ENCODE results near the gene INAVA. TPM values are rescaled to one million over a fixed set of nuclear protein-coding genes. Genes with fewer than 3 reads are reported as not detected.

Gene INAVA
- total RNA-seq, 1 donor from 2014 or later = not detected

GRCh38 chr1:200896531-200897196, 2.0 kb downstream of the INAVA start:
- DNase-seq = no peak
- Mint-ChIP-seq H3K4me3 (no peak overlapping the region), H3K27ac (no peak overlapping the region), H3K4me1 (peaks cover 3% of the 10 kb centered on the region), H3K27me3 (peaks cover 60% of the 10 kb centered on the region), H3K36me3 (ENCODE audit: low read depth) (no peaks in the 10 kb centered on the region), H3K9me3 (no peaks in the 10 kb centered on the region)
- intact Hi-C loops (cut with micrococcal nuclease) = no loop called here

- no peaks in the 10 kb centered on the region for H3K36me3 Mint-ChIP-seq (ENCODE audit: low read depth)
Observed at GRCh38 chr1:200897259-200897658, 2.6 kb downstream of the INAVA start.

GRCh38 chr1:200899015-200899386, 4.3 kb downstream of the INAVA start:
- H3K9me3 Mint-ChIP-seq = no peaks in the 10 kb centered on the region
- no peak overlapping the region for H3K4me3 Mint-ChIP-seq
- H3K27ac Mint-ChIP-seq = no peak overlapping the region
- peaks cover 48% of the 10 kb centered on the region for H3K27me3 Mint-ChIP-seq
- no peak for DNase-seq
- H3K36me3 Mint-ChIP-seq (ENCODE audit: low read depth) = no peaks in the 10 kb centered on the region
- intact Hi-C loops (cut with micrococcal nuclease) = no loop called here
- H3K4me1 Mint-ChIP-seq = no peaks in the 10 kb centered on the region

More at GRCh38 chr1:200897259-200897658, 2.6 kb downstream of the INAVA start:
- no peaks in the 10 kb centered on the region for H3K4me1 Mint-ChIP-seq
- intact Hi-C loops (cut with micrococcal nuclease) = no loop called here
- DNase-seq = no peak
- H3K27me3 Mint-ChIP-seq = peaks cover 60% of the 10 kb centered on the region
- no peak overlapping the region for H3K4me3 Mint-ChIP-seq
- H3K9me3 Mint-ChIP-seq = no peaks in the 10 kb centered on the region
- no peak overlapping the region for H3K27ac Mint-ChIP-seq

GRCh38 chr1:200899451-200899915, 4.8 kb downstream of the INAVA start:
- Mint-ChIP-seq H3K36me3 (ENCODE audit: low read depth) (no peaks in the 10 kb centered on the region), H3K9me3 (no peaks in the 10 kb centered on the region), H3K27me3 (peaks cover 45% of the 10 kb centered on the region), H3K4me3 (no peak overlapping the region), H3K4me1 (no peaks in the 10 kb centered on the region), H3K27ac (no peak overlapping the region)
- DNase-seq = no peak
- intact Hi-C loops (cut with micrococcal nuclease) = no loop called here

GRCh38 chr1:200899954-200900867, 5.5 kb downstream of the INAVA start:
- intact Hi-C loops (cut with micrococcal nuclease) = no loop called here
- no peaks in the 10 kb centered on the region for H3K36me3 Mint-ChIP-seq (ENCODE audit: low read depth)
- H3K4me1 Mint-ChIP-seq = peaks cover under 1% of the 10 kb centered on the region
- H3K9me3 Mint-ChIP-seq = no peaks in the 10 kb centered on the region
- DNase-seq = no peak
- H3K27me3 Mint-ChIP-seq = peaks cover 45% of the 10 kb centered on the region
- H3K4me3 Mint-ChIP-seq = no peak overlapping the region
- H3K27ac Mint-ChIP-seq = no peak overlapping the region

- Mint-ChIP-seq H3K4me3 (no peak overlapping the region), H3K4me1 (peaks cover 6% of the 10 kb centered on the region), H3K36me3 (ENCODE audit: low read depth) (no peaks in the 10 kb centered on the region), H3K9me3 (no peaks in the 10 kb centered on the region), H3K27ac (no peak overlapping the region), H3K27me3 (peaks cover 46% of the 10 kb centered on the region)
- intact Hi-C loops (cut with micrococcal nuclease) = no loop called here
- no peak for DNase-seq
Observed at GRCh38 chr1:200900877-200901276, 6.2 kb downstream of the INAVA start.

GRCh38 chr1:200901350-200901749, 6.7 kb downstream of the INAVA start:
- peaks cover 45% of the 10 kb centered on the region for H3K27me3 Mint-ChIP-seq

GRCh38 chr1:200901796-200902444, 7.2 kb downstream of the INAVA start:
- no peak for DNase-seq
- Mint-ChIP-seq H3K27me3 (peaks cover 44% of the 10 kb centered on the region), H3K27ac (no peak overlapping the region), H3K4me3 (no peak overlapping the region), H3K36me3 (ENCODE audit: low read depth) (no peaks in the 10 kb centered on the region), H3K9me3 (no peaks in the 10 kb centered on the region), H3K4me1 (peaks cover 6% of the 10 kb centered on the region)
- intact Hi-C loops (cut with micrococcal nuclease) = no loop called here

More at GRCh38 chr1:200901350-200901749, 6.7 kb downstream of the INAVA start:
- intact Hi-C loops (cut with micrococcal nuclease) = no loop called here
- H3K36me3 Mint-ChIP-seq (ENCODE audit: low read depth) = no peaks in the 10 kb centered on the region
- peaks cover 6% of the 10 kb centered on the region for H3K4me1 Mint-ChIP-seq
- no peak overlapping the region for H3K27ac Mint-ChIP-seq
- DNase-seq = no peak
- H3K4me3 Mint-ChIP-seq = no peak overlapping the region
- H3K9me3 Mint-ChIP-seq = no peaks in the 10 kb centered on the region

- no peak for DNase-seq
- intact Hi-C loops (cut with micrococcal nuclease) = no loop called here
- H3K27me3 Mint-ChIP-seq = peaks cover 45% of the 10 kb centered on the region
Observed at GRCh38 chr1:200903793-200904192, 9.1 kb downstream of the INAVA start.

GRCh38 chr1:200904772-200905171, 10.1 kb downstream of the INAVA start:
- Mint-ChIP-seq H3K27me3 (peaks cover 41% of the 10 kb centered on the region), H3K4me1 (peaks cover 6% of the 10 kb centered on the region)
- intact Hi-C loops (cut with micrococcal nuclease) = loop anchor here (1.0 to 5.0 kb wide), 2 partner anchors 15 to 37 kb away; no protein-coding TSS in a partner anchor

More at GRCh38 chr1:200903793-200904192, 9.1 kb downstream of the INAVA start:
- no peak overlapping the region for H3K4me3 Mint-ChIP-seq
- H3K36me3 Mint-ChIP-seq (ENCODE audit: low read depth) = no peaks in the 10 kb centered on the region
- H3K4me1 Mint-ChIP-seq = peaks cover 6% of the 10 kb centered on the region
- no peak overlapping the region for H3K27ac Mint-ChIP-seq
- no peaks in the 10 kb centered on the region for H3K9me3 Mint-ChIP-seq

GRCh38 chr1:200905411-200906052, 10.8 kb downstream of the INAVA start:
- no peaks in the 10 kb centered on the region for H3K36me3 Mint-ChIP-seq (ENCODE audit: low read depth)
- no peak overlapping the region for H3K27ac Mint-ChIP-seq
- DNase-seq = peak; percentile 77
- H3K9me3 Mint-ChIP-seq = no peaks in the 10 kb centered on the region
- intact Hi-C loops (cut with micrococcal nuclease) = loop anchor here (1.0 to 5.0 kb wide), 2 partner anchors 16 to 38 kb away; no protein-coding TSS in a partner anchor
- H3K27me3 Mint-ChIP-seq = peaks cover 39% of the 10 kb centered on the region
- H3K4me1 Mint-ChIP-seq = peaks cover 6% of the 10 kb centered on the region
- no peak overlapping the region for H3K4me3 Mint-ChIP-seq

More at GRCh38 chr1:200904772-200905171, 10.1 kb downstream of the INAVA start:
- Mint-ChIP-seq H3K4me3 (no peak overlapping the region), H3K36me3 (ENCODE audit: low read depth) (no peaks in the 10 kb centered on the region), H3K9me3 (no peaks in the 10 kb centered on the region), H3K27ac (no peak overlapping the region)
- no peak for DNase-seq

GRCh38 chr1:200906491-200906890, 11.8 kb downstream of the INAVA start:
- peaks cover 6% of the 10 kb centered on the region for H3K4me1 Mint-ChIP-seq
- no peak overlapping the region for H3K4me3 Mint-ChIP-seq
- intact Hi-C loops (cut with micrococcal nuclease) = loop anchor here (5.0 kb wide), 1 partner anchor 39 kb away; no protein-coding TSS in a partner anchor
- peaks cover 36% of the 10 kb centered on the region for H3K27me3 Mint-ChIP-seq
- no peaks in the 10 kb centered on the region for H3K36me3 Mint-ChIP-seq (ENCODE audit: low read depth)
- DNase-seq = no peak
- H3K27ac Mint-ChIP-seq = no peak overlapping the region
- no peaks in the 10 kb centered on the region for H3K9me3 Mint-ChIP-seq

- H3K4me3 Mint-ChIP-seq = no peak overlapping the region
- DNase-seq = no peak
- peaks cover 6% of the 10 kb centered on the region for H3K4me1 Mint-ChIP-seq
- intact Hi-C loops (cut with micrococcal nuclease) = loop anchor here (5.0 kb wide), 1 partner anchor 40 kb away; no protein-coding TSS in a partner anchor
- no peaks in the 10 kb centered on the region for H3K36me3 Mint-ChIP-seq (ENCODE audit: low read depth)
- H3K27me3 Mint-ChIP-seq = peaks cover 27% of the 10 kb centered on the region
- H3K9me3 Mint-ChIP-seq = no peaks in the 10 kb centered on the region
- H3K27ac Mint-ChIP-seq = no peak overlapping the region
Observed at GRCh38 chr1:200907611-200908097, 13.0 kb downstream of the INAVA start.

All from activated CD4-positive, alpha-beta T cell treated with anti-CD3 and anti-CD28 coated beads, Interleukin-2, amount 10 ng/mL, durations not matched to agents 24 days and 14 days (primary cell).